ENCODE results near the gene ARF1. TPM values are rescaled to one million over a fixed set of nuclear protein-coding genes. Genes with fewer than 3 reads are reported as not detected.

Gene ARF1
- total and polyA plus RNA-seq, 2 of the 13 experiments (the other 11 are each of a cell fraction or from before 2014, with no cell fraction given), result 186 to 327 TPM

DNA sequence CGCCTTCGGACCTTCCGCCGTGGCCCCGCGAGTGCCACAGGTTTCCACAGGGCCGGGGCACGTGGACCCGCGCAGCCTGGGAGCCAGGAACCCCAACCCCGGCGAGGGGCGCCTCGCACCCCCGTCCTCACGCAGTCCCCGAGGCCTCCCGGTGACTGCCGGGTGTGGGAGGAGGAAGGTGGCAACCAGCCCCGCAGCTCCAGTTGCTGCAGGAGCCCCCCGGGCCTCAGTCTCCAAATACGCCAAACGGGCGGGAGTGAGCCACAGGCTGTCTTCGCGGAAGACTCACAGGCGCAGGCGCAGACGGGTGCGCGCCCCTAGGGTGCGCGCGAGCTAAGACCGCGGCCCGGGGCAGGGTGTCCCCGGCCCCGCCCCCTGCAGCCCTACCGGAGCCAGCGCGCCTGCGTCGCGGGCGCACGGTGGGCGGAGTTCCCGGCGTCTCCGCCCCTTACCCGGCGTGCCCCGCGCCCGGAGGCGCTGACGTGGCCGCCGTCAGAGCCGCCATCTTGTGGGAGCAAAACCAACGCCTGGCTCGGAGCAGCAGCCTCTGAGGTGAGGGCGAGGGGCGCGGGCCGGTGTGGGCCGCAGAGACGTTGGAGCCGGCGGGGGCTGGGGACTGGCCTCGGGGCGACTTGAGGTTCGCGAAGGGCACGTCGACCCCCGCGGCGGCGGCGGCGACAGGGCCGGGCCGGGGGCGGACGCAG lies at the start of gene ARF1 (continued):
- TF ChIP-seq, protein P1, sequence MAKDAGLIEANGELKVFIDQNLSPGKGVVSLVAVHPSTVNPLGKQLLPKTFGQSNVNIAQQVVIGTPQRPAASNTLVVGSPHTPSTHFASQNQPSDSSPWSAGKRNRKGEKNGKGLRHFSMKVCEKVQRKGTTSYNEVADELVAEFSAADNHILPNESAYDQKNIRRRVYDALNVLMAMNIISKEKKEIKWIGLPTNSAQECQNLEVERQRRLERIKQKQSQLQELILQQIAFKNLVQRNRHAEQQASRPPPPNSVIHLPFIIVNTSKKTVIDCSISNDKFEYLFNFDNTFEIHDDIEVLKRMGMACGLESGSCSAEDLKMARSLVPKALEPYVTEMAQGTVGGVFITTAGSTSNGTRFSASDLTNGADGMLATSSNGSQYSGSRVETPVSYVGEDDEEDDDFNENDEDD (CRISPR knock-in tag; IDR thresholded peaks at IDR 0.05; ENCODE audit: borderline replicate concordance), result peak; percentile 79
- TF ChIP-seq, protein P2, sequence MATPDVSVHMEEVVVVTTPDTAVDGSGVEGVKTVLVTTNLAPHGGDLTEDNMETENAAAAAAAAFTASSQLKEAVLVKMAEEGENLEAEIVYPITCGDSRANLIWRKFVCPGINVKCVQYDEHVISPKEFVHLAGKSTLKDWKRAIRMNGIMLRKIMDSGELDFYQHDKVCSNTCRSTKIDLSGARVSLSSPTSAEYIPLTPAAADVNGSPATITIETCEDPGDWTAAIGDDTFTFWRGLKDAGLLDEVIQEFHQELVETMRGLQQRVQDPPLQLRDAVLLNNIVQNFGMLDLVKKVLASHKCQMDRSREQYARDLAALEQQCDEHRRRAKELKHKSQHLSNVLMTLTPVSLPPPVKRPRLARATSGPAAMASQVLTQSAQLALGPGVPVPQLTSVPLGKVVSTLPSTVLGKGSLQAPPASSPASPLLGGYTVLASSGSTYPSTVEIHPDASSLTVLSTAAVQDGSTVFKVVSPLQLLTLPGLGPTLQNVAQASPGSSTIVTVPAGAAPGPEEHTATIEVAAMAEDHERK (CRISPR knock-in tag; IDR thresholded peaks at IDR 0.05; ENCODE audit: low read depth), result 0 out of 2 replicates have a peak, but pooled peaks have one; percentile 48
- TF ChIP-seq, protein P3, sequence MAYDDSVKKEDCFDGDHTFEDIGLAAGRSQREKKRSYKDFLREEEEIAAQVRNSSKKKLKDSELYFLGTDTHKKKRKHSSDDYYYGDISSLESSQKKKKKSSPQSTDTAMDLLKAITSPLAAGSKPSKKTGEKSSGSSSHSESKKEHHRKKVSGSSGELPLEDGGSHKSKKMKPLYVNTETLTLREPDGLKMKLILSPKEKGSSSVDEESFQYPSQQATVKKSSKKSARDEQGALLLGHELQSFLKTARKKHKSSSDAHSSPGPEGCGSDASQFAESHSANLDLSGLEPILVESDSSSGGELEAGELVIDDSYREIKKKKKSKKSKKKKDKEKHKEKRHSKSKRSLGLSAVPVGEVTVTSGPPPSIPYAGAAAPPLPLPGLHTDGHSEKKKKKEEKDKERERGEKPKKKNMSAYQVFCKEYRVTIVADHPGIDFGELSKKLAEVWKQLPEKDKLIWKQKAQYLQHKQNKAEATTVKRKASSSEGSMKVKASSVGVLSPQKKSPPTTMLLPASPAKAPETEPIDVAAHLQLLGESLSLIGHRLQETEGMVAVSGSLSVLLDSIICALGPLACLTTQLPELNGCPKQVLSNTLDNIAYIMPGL (CRISPR knock-in tag; IDR thresholded peaks at IDR 0.05; ENCODE audit: borderline replicate concordance in 1 of 2, low read depth in 1 of 2), result peak; percentile 42 to 47; a peak in 3 of 4 replicates
- TF ChIP-seq ZNF605 (CRISPR knock-in tag; IDR thresholded peaks at IDR 0.05) (peak; percentile 58; the same call in 1 of the 2 replicates), REPIN1 (CRISPR knock-in tag; IDR thresholded peaks at IDR 0.05; ENCODE audit: borderline replicate concordance, low read depth) (0 out of 2 replicates have a peak, but pooled peaks have one; percentile 34), GATAD1 (CRISPR knock-in tag; IDR thresholded peaks at IDR 0.05) (peak; percentile 71), ADNP (CRISPR knock-in tag; IDR thresholded peaks at IDR 0.05) (peak; percentile 87; the same call in 1 of the 2 replicates), SIX1 (CRISPR knock-in tag; IDR thresholded peaks at IDR 0.05; ENCODE audit: borderline replicate concordance) (0 out of 2 replicates have a peak, but pooled peaks have one; percentile 9), ZNF672 (CRISPR knock-in tag; IDR thresholded peaks at IDR 0.05) (0 out of 2 replicates have a peak, but pooled peaks have one; percentile 17), ZNF432 (CRISPR knock-in tag; IDR thresholded peaks at IDR 0.05; ENCODE audit: borderline replicate concordance) (no peak), KDM2A (CRISPR knock-in tag; IDR thresholded peaks at IDR 0.05; ENCODE audit: borderline replicate concordance, low read depth) (peak; percentile 73; the same call in 1 of the 2 replicates), STAG1 (CRISPR knock-in tag; IDR thresholded peaks at IDR 0.05) (no peak), ZC3H13 (CRISPR knock-in tag; IDR thresholded peaks at IDR 0.05) (peak; percentile 94)
- TF ChIP-seq, protein P4, sequence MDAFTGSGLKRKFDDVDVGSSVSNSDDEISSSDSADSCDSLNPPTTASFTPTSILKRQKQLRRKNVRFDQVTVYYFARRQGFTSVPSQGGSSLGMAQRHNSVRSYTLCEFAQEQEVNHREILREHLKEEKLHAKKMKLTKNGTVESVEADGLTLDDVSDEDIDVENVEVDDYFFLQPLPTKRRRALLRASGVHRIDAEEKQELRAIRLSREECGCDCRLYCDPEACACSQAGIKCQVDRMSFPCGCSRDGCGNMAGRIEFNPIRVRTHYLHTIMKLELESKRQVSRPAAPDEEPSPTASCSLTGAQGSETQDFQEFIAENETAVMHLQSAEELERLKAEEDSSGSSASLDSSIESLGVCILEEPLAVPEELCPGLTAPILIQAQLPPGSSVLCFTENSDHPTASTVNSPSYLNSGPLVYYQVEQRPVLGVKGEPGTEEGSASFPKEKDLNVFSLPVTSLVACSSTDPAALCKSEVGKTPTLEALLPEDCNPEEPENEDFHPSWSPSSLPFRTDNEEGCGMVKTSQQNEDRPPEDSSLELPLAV (CRISPR knock-in tag; conservative IDR thresholded peaks at IDR 0.05; ENCODE audit: low read depth), result peak; percentile 73; the same call in 1 of the 2 replicates
- TF ChIP-seq, protein P5, sequence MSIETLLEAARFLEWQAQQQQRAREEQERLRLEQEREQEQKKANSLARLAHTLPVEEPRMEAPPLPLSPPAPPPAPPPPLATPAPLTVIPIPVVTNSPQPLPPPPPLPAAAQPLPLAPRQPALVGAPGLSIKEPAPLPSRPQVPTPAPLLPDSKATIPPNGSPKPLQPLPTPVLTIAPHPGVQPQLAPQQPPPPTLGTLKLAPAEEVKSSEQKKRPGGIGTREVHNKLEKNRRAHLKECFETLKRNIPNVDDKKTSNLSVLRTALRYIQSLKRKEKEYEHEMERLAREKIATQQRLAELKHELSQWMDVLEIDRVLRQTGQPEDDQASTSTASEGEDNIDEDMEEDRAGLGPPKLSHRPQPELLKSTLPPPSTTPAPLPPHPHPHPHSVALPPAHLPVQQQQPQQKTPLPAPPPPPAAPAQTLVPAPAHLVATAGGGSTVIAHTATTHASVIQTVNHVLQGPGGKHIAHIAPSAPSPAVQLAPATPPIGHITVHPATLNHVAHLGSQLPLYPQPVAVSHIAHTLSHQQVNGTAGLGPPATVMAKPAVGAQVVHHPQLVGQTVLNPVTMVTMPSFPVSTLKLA (IDR thresholded peaks at IDR 0.05), result no peak
